Measurements from ENCODE around the gene ASCL2.

GRCh38 chr11:2252018-2252417, 18.4 kb downstream of the ASCL2 start:
- TF ChIP-seq CTCF (IDR thresholded peaks at IDR 0.05) (no peak), POLR2AphosphoS5 (IDR thresholded peaks at IDR 0.05) (no peak)
